Measurements from ENCODE around the gene MROH9. TPM values are rescaled to one million over a fixed set of nuclear protein-coding genes. Genes with fewer than 3 reads are reported as not detected.

The MROH9 gene
- total and polyA plus RNA-seq, 2 of the 13 experiments (the other 11 are each of a cell fraction or from before 2014, with no cell fraction given) = not detected

DNA sequence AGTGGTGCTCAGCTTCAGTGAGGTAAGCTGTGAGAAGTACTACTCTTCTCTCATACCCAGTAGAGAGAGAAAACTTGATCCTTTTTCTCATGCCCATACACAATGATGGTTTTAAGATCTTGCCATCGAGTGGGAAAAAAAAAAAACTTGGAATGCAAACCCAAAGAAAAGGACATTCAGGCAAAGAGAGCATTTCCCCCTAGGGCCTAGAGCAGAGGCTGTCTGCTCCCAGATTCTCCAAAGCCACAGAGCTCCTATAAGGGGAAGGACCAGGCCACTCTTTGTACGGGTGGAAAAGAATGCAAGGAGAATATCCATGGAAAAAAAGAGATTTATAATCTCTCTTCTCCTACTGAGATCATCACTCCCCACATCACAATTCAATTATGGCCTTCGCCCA is 34.9 kb downstream of the MROH9 start:
- in situ Hi-C loops (cut with HindIII; ENCODE audit: extremely low pct_ligation_motif_present, low pct_unique_long_range_greater_than_20kb) = no loop called here
- Histone ChIP-seq H3K27me3 (ENCODE audit: control insufficient read depth in 1 of 2, insufficient read depth in 2 of 2, low read length in 2 of 2) (no peaks in the 10 kb centered on the region), H2AFZ (ENCODE audit: low read length) (no peak overlapping the region), H3K4me1 (ENCODE audit: insufficient read depth, low read length) (no peaks in the 10 kb centered on the region), H3K36me3 (replicated peaks in 1 of 2; ENCODE audit: control insufficient read depth in 1 of 2, insufficient read depth in 2 of 2, low read length in 2 of 2) (no peaks in the 10 kb centered on the region), H4K20me1 (ENCODE audit: insufficient read depth, low read length) (no peaks in the 10 kb centered on the region), H3K27ac (ENCODE audit: extremely low read length, insufficient read depth, low read length) (no peak overlapping the region), H3K4me3 (replicated peaks in 1 of 3; ENCODE audit: insufficient read depth in 1 of 3, low read depth in 2 of 3, low read length in 3 of 3) (no peak overlapping the region), H3K9ac (ENCODE audit: insufficient read depth, low read depth, low read length) (no peak overlapping the region), H3K9me3 (ENCODE audit: low read length) (no peaks in the 10 kb centered on the region), H3K4me2 (ENCODE audit: low read depth, low read length) (no peak overlapping the region), H3K79me2 (ENCODE audit: insufficient read depth, low read length) (no peaks in the 10 kb centered on the region)
- 36% methylated on average over 3 of the region's 3 CpGs for WGBS (ENCODE audit: low lambda C conversion rate)
- intact Hi-C loops (cut with micrococcal nuclease; ENCODE audit: unreplicated experiment) = no loop called here
- CTCF ChIA-PET (ENCODE audit: low intra/inter-chr PET ratio, low total read pairs) = no interaction called here
- DNase-seq (ENCODE audit: low spot score) (no peak), ATAC-seq (no peak), FAIRE-seq (no peak)
- POLR2A ChIA-PET = no interaction called here
- no TSS peak for BruUV-seq (replicated peaks)
- TF ChIP-seq ZNF674 (CRISPR knock-in tag; IDR thresholded peaks at IDR 0.05; ENCODE audit: low read depth) (no peak), MAF1 (CRISPR knock-in tag; IDR thresholded peaks at IDR 0.05; ENCODE audit: borderline replicate concordance) (no peak), ETV5 (CRISPR knock-in tag; IDR thresholded peaks at IDR 0.05; ENCODE audit: borderline replicate concordance) (no peak), HOXD1 (CRISPR knock-in tag; IDR thresholded peaks at IDR 0.05) (no peak), RBFOX2 (IDR thresholded peaks at IDR 0.05; ENCODE audit: low read depth, low read length) (no peak), ARNT2 (CRISPR knock-in tag; IDR thresholded peaks at IDR 0.05; ENCODE audit: low read depth) (no peak), AGO2 (optimal IDR thresholded peaks at IDR 0.05; ENCODE audit: low read depth, low read length) (no peak), NFRKB (IDR thresholded peaks at IDR 0.05) (no peak), ZBTB38 (CRISPR knock-in tag; IDR thresholded peaks at IDR 0.05) (no peak), SAP130 (CRISPR knock-in tag; IDR thresholded peaks at IDR 0.05; ENCODE audit: low read depth) (no peak), ZNF451 (CRISPR knock-in tag; IDR thresholded peaks at IDR 0.05) (no peak), ERF (CRISPR knock-in tag; IDR thresholded peaks at IDR 0.05) (no peak)
- TF ChIP-seq, protein P1, sequence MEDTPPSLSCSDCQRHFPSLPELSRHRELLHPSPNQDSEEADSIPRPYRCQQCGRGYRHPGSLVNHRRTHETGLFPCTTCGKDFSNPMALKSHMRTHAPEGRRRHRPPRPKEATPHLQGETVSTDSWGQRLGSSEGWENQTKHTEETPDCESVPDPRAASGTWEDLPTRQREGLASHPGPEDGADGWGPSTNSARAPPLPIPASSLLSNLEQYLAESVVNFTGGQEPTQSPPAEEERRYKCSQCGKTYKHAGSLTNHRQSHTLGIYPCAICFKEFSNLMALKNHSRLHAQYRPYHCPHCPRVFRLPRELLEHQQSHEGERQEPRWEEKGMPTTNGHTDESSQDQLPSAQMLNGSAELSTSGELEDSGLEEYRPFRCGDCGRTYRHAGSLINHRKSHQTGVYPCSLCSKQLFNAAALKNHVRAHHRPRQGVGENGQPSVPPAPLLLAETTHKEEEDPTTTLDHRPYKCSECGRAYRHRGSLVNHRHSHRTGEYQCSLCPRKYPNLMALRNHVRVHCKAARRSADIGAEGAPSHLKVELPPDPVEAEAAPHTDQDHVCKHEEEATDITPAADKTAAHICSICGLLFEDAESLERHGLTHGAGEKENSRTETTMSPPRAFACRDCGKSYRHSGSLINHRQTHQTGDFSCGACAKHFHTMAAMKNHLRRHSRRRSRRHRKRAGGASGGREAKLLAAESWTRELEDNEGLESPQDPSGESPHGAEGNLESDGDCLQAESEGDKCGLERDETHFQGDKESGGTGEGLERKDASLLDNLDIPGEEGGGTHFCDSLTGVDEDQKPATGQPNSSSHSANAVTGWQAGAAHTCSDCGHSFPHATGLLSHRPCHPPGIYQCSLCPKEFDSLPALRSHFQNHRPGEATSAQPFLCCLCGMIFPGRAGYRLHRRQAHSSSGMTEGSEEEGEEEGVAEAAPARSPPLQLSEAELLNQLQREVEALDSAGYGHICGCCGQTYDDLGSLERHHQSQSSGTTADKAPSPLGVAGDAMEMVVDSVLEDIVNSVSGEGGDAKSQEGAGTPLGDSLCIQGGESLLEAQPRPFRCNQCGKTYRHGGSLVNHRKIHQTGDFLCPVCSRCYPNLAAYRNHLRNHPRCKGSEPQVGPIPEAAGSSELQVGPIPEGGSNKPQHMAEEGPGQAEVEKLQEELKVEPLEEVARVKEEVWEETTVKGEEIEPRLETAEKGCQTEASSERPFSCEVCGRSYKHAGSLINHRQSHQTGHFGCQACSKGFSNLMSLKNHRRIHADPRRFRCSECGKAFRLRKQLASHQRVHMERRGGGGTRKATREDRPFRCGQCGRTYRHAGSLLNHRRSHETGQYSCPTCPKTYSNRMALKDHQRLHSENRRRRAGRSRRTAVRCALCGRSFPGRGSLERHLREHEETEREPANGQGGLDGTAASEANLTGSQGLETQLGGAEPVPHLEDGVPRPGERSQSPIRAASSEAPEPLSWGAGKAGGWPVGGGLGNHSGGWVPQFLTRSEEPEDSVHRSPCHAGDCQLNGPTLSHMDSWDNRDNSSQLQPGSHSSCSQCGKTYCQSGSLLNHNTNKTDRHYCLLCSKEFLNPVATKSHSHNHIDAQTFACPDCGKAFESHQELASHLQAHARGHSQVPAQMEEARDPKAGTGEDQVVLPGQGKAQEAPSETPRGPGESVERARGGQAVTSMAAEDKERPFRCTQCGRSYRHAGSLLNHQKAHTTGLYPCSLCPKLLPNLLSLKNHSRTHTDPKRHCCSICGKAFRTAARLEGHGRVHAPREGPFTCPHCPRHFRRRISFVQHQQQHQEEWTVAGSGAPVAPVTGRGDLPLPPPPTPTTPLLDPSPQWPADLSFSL (CRISPR knock-in tag; IDR thresholded peaks at IDR 0.05) = no peak
- TF ChIP-seq, protein P2, sequence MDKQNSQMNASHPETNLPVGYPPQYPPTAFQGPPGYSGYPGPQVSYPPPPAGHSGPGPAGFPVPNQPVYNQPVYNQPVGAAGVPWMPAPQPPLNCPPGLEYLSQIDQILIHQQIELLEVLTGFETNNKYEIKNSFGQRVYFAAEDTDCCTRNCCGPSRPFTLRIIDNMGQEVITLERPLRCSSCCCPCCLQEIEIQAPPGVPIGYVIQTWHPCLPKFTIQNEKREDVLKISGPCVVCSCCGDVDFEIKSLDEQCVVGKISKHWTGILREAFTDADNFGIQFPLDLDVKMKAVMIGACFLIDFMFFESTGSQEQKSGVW (CRISPR knock-in tag; IDR thresholded peaks at IDR 0.05; ENCODE audit: borderline replicate concordance) = no peak
- TF ChIP-seq, protein P3, sequence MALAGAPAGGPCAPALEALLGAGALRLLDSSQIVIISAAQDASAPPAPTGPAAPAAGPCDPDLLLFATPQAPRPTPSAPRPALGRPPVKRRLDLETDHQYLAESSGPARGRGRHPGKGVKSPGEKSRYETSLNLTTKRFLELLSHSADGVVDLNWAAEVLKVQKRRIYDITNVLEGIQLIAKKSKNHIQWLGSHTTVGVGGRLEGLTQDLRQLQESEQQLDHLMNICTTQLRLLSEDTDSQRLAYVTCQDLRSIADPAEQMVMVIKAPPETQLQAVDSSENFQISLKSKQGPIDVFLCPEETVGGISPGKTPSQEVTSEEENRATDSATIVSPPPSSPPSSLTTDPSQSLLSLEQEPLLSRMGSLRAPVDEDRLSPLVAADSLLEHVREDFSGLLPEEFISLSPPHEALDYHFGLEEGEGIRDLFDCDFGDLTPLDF (CRISPR knock-in tag; IDR thresholded peaks at IDR 0.05) = no peak
